HG02973 (cell line): ENCODE data around the gene OR52R1.
"Not testable (repeated sequence)": the region's sequence is repeated elsewhere in the genome, so short reads cannot be mapped to it uniquely, and the experiment has no call there.

Experiments
- ATAC-seq: cut with Tn5 transposase; IDR thresholded peaks from one replicate; pipeline ENCODE4 v1.9.1; 2021; ENCODE audit warnings: moderate library complexity; ENCODE audit not compliant: unreplicated experiment

The OR52R1 gene

DNA sequence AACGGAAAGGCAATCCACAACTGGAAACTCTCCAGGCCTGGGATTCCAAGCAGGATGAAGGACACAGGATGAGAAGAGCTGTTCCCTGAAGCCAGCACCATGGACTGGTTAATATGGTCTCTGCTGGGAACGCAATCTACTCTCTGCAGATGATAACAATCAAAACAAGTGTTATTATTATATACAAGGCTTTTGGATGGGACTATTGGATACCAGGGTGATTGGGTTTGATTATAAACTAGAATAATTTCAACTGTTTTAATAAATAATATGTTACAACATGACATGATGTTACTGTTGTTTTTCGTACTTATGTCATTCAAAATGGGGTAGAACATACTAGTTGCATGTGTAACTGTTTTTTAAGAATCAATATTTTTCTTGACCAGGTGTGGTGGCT lies at the start of gene OR52R1:
Gene OR52R1 (minus strand): TSS at position 101 of the 400 bp plus-strand sequence. CDS start 0 bp downstream, at position 101.
- ATAC-seq = no peak

DNA sequence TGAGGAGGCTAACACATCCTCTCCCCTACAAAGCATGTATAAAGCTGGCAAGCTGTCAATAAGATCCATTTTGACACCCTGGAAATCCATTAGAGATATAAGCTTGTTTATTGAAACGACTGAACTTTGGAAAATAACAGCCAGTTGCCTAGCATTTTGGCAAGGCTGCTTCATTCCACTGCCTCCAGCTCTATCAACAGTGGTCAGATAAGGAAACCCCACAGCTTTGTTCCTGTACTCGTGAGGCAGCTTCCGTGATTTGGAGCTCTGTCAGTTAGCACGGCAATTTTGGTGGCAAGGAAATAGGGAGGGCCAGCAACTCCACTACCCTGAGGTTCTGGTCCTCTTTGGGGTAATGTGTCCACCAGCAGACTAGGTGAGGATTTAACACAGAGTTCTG lies 46.9 kb upstream of the OR52R1 start:
- no peak for ATAC-seq

DNA sequence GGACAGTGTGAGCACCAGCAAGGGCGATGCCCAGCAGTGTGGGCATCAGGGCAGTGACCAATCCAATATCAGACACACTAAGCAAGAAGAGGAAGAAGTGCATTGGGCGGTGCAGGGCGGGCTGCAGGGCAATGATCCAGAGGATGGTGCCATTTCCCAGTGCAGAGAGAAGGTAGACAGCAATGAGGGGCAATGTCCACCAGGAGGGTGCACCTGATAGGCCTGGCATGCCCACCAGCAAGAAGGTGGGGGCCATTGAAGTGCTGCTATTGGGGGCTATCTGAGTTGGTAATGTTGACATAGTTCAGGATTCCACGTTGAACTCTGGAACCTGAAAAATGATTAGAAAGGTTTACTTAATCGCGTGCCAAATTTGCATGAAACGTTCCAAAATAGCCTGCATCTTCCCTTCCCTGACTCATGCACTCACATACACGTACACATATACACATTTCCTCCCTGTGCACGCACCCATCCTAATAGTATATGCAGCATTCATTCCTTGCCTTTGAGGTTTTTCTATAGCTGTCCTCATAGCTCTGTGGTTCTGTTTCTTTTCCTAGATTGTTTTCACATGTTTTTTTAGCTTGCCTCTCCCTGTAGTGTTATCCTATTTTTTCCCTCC lies 44.8 kb upstream of the OR52R1 start, which contains the start of gene OR51S1:
Gene OR51S1 (minus strand): TSS at position 301 of the 625 bp plus-strand sequence. CDS start 0 bp downstream, at position 301.
- no peak for ATAC-seq

DNA sequence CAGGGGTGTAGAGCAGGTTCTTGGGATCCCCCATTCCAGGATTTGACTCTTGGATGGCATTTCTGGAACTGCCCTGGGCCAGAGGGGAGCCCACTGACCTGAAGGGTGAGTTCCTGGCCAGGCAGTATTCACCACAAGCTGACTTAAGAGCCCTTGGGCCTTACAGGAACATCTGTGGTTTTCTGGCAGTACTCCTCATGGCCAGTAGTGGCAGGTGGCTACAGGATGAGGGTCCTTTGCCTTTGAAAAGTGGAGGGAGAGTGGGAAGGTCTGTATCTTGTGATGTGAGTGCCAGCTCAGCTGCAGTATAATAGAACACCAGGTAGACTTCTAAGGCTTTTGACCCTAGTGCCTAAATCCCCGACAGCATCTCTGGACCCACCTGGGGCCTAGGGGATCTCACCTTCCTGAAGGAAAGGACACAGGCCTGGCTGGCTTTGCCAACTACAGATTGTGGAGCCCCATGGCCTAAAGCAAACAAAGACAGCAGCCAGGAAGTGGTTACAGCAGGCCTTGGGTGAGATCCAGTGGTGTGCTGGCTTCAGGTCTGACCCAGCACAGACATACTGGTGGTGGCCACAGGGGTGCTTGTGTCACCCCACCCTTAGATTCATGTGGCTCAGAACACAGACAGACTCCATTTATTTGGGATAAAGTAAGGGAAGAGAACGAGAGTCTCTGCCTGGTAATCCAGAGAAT lies 35.8 kb upstream of the OR52R1 start:
- ATAC-seq = no peak

DNA sequence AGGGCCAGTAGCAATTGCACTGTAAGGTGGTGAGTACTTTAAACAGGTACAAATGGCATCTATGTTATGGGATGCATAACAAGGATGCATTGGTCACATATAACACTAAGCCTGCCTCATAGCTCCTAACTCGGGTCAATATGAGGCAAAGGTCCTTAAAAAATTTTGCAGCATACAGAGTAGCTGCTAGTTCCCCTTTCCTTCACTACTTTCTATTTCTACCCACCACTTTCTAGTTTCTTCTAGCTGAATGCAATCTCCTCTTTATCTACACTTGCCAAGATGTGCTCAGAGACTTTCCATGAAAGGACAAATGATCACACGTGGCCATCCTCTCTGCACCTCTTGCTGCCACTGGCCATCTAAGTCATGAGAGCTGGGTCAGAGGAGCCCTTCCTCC lies 26.7 kb upstream of the OR52R1 start:
- ATAC-seq = no peak

DNA sequence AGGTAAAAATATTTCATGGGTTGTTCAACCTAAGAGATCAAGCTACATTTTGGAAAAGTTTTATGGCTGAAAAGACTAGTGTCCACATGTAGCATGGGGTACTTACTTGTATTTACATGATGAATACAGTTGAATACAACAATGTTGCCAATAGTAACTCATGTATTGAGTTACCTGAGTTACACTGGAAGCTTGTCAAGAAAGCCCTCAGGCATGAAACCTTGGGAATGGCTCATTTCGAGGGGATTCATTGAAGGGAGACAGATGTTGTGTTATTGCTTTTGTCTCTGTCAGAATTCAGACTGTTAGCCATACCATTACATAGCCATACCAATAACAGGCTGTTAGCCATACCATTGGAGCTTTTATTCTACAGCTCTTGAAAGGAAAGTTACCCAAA lies 26.2 kb upstream of the OR52R1 start:
- no peak for ATAC-seq

DNA sequence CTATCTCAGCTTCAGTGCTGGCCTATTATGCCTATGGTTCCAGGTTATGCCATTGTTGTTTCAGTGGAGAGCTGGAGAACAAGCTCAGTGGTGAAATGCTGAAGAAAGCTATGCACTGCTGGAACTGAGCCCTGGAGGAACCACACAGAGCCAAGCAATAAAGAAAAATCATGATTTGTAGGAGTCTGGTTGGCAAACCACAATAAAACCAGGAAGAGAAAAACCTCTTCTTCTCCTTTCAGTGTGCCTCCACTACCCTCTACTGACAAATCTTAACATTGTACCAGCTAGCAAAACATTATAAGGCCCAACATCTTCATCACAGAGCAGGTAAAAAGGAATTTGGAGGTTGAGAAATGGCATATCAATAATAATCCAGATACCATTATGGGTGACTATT lies 22.2 kb upstream of the OR52R1 start:
- no peak for ATAC-seq

DNA sequence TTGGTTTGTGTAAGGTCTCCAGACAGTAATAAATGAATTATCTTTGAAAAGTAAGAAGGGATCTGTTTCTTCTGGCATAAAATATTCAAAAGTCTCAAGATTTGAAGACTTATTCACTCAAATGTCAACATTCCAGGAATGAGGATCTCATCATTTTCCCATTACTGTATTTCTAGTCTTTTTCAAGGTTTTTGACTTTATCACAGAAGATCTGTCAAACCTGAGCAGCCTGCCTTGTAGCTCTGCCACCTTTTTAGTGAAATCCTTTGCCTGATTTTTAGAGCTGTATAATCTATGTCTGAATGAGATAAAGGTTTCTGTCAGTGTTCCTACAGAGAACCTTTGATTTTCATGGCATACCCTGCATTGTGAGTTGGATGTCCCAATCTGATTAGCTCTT lies 21.0 kb upstream of the OR52R1 start:
- no peak for ATAC-seq

DNA sequence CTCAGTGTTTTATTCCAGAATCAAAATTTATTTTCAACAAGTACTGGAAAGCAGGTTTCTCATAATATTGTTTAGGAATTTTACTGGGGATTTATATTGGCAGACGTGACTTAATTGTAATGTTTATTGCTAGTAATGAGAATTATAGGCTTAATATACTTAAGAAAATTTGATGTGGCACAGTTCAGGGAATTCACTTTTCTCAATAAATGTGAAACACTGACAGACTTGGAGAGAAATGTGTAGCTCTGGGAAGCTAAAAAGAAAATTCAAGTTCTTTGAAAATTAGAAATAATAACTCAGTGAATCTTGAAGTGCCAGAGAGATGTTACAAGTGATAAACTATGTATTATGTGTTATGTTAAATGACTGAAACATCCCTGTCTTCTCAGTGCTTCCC lies 16.8 kb upstream of the OR52R1 start, which contains the start of gene OR51F2:
Gene OR51F2 (plus strand): TSS at position 301 of the 400 bp plus-strand sequence. CDS start 101 bp downstream, outside the sequence.
- no peak for ATAC-seq

DNA sequence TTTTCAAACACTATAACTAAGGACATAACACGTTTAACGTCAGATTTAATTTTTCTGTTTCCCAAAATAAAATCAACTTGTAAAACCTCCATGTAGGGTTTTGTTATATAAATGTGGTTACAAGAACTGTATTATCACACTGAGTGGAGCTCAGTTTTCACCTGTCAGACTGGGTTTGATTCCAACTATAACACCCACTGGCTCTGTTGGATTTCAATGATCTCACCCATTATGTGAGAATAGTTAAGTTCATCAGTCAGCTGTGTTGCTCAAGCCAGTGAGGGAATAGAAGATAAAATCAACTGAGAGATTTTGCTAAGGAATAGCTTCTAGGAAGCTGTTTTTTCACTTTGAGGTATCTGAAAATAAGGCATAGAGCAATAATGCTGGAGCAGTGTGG lies 5.1 kb upstream of the OR52R1 start:
- ATAC-seq = no peak

DNA sequence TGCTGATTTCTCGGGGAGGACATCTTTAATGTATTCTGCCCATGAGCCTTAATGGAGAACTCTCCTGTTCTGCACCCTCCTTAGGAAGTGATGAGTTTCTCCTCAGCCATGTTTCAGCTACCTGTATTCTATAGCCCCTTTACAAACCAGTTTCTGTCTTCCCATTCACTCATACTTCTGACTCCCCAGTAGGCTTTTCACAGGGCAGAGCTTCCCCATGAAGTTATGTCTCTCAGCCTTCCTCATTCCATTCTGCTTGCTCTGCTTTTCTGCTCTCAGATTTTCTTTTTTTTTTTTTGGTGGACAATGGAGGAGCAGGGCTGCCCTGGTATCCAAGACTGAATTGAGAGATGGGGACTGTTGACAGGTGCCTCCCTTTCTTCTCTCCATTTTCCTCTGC lies 4.3 kb upstream of the OR52R1 start:
- ATAC-seq = no peak

DNA sequence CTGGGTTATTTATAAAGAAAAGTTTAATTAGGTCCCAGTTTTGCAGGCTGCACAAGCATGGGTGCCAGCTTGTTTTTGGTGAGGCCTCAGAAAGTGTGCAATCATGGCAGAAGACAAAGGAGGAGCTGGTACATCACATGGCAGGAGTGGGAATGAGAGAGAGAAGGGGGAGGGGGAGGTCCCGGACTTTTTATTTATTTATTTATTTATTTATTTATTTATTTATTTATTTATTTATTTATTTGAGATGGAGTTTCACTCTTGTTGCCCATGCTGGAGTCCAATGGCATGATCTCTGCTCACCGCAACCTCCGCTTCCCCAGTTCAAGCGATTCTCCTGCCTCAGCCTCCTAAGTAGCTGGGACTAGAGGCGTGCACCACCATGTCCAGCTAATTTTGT lies 2.9 kb downstream of the OR52R1 start:
- not testable (repeated sequence) for ATAC-seq

DNA sequence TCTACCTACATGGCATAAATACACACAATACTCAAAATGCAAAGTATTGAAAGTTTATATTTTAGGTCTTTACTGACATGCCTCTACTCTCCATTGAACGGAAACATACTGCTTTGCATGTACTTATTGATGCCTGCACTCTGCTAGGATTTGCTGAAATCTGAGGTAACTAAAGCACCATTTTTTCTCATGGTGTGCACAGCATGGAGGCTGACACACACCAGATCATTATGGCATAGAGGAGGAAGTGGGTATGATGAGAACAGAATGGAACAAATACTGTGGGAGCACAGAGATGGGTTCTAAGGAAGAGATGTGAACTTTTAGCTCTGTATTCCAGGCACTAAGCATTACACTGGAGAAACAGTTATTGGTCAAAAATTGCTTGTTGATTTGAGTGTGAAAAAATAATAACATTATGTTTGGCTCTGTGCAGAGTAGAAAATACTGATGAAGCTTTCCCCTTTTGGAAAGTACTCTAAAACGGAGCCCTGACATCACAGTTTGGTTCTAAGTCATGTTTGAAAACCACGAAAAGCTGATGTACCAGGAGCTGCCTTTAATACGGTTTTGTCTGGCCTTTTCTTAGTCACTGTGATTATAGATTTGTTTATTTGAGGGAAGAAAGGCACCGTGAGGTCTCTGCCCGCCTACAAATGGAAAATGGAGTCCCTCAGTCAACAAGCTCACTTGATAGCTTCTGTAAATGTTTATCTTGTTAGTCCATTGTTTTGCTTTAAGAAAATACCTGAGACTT lies 5.6 kb downstream of the OR52R1 start:
- no peak for ATAC-seq

DNA sequence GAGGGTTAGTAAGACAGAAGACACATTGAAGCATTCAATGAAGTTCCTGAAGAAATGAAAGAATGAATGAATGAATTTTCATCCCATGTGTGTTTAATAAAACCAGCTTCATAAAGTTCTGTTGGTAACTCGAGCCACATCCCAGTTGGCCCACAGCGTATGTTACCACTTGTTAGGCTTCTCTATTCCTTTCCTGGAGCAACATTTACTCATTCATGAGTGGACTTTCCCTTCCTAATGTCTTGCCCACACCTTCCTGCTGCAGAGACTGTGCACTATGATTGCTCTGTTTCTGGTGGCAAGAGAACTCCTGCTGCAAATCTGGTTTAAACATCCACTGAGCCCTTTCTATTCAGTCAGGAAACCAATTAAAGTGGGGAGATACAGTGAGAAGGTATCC lies 7.0 kb downstream of the OR52R1 start:
- no peak for ATAC-seq

DNA sequence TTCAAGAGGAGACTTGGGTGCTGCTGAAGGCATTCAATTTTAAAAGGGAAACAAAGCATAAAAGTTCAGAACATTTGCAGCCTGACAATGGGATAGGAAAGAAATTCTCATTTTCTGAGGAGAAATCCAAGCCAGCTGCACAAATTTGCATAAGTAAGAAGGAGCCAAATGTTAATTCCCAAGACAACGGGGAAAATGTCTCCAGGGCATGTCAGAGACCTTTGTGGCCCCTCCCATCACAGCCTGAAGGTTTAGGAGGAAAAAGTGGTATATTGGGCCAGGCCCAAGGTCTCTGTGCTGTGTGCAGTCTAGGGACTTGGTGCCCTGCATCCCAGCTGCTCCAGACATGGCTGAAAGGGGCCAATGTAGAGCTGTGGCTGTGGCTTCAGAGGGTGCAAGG lies 21.7 kb downstream of the OR52R1 start:
- ATAC-seq = no peak

DNA sequence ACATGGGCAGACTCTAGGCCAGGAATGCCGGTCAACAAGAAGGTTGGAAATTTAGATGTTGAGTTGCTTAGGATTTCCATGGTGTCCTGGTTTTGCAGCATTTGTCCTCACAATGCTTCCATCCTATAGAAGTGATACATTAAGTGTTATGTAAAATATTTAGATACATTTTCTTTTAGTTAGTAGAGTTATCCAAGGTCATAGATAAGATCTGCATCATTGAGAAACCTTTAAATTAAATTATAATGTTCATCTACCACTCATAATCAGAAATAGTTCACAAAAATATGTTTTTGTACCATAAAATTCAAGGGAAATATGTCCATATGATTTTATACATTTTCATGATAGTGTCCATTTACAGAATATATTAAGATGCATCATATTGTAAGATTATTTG lies 34.3 kb downstream of the OR52R1 start, which contains the start of gene OR51F1:
Gene OR51F1 (minus strand): TSS at position 101 of the 400 bp plus-strand sequence. CDS start 0 bp downstream, at position 101.
- ATAC-seq = no peak

DNA sequence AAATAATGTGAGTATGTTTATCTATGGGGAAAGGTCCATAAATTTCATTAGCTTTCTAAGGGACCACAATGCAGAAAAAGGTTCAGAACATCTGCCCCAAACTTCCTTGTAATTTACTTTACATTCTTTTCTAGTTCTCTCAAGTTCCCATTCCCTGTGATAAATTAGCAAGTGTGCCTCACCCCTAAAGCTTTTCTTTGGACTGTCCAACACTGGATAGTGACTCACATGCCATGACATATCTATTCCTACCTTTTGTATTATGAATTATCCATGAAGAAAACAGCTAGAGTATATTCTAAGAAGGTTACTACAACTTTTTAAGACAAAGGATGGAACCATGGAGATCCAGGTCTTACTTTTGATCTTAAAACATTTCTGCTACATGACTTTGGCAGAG lies 36.1 kb downstream of the OR52R1 start:
- ATAC-seq = no peak

DNA sequence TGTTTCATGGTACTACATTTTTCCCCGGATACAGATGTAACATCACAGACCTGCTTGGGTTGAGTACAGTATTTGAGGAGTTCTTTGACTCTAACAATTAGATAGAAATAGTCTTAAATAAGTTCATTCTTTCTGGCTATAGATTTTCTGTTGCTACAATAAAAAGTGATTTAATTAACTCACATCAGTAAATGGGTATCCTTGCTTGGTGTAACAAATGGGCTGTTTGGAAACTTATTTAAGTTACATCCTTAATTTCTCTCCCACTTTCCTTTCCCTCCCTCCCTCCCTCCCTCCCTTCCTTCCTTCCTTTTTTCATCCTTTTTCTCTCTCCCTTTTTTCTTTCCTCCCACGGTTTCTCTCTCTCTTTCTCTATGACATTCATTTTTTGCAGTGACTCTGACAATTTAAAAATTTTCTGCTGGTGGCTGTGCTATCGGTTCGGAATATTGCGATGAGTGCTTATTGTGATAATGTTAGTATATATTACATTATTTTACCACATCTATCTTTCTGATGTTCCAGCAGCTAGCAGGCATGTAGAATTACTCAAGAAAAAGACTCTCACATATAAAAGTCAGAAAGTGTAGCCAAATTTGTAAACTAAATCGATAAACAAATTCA lies 37.6 kb downstream of the OR52R1 start:
- no peak for ATAC-seq

DNA sequence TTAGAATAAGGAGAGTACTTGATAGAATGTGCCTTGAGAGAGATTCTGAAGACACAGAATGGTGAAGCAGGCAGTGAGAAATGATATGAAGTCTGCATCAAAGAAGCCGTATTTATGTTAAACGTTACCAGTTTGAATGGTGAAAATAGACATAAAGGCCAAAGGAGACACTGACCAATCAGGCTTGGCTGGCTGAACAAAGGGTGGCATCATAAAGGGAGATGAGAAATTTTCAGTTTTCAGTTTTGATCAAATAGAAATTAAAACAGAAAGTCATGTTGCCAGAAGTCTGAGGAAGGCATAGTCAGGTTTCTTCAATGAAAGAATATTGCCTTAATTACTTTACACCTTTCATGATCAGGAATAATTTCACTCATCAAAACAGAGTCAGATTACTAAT lies 41.1 kb downstream of the OR52R1 start:
- ATAC-seq = no peak
